Transverse colon (tissue), 3 donors: ENCODE measurements around the gene RNF44.

Experiments used
- CTCF ChIP-seq, 5 experiments: fragments of 200-600 bp in 3 of 5; fragments of 450-650 bp in 2 of 5; sonication (generic) in 3 of 5; IDR thresholded peaks; 1 replicate in 2 of 5; 2 replicates in 3 of 5; pipeline ENCODE4 v1.5.1; 2016 to 2017; ENCODE audit warnings: antibody characterized with exemption in 5 of 5, inconsistent platforms in 3 of 5, mild to moderate bottlenecking in 2 of 5, moderate library complexity in 1 of 5
- EP300 ChIP-seq: sonication (generic); formaldehyde crosslinking; IDR thresholded peaks from one replicate; pipeline ENCODE4 v1.6.1; 2017; ENCODE audit warnings: antibody characterized with exemption, low read depth
- POLR2A ChIP-seq: fragments of 450-650 bp; IDR thresholded peaks from one replicate; pipeline ENCODE4 v1.6.1; 2016; ENCODE audit warnings: antibody characterized with exemption, mild to moderate bottlenecking, moderate library complexity

- TF ChIP-seq CTCF (IDR thresholded peaks at IDR 0.05) (no peak), POLR2A (no peak), EP300 (no peak)
Measured at GRCh38 chr5:176526462-176526861, 10.7 kb downstream of the RNF44 start.
